ENCODE data around the gene CCDC102B.

GRCh38 chr18:68918216-68918615 lies 120.3 kb downstream of the CCDC102B start:
- TF ChIP-seq CTCF (IDR thresholded peaks at IDR 0.05) (no peak), POLR2A (IDR thresholded peaks at IDR 0.05) (no peak)
